OCI-LY1 (cell line): Measurements from ENCODE around the gene BACE1-AS.

Experiments used
- CTCF ChIP-seq: fragments of 200-600 bp; sonication (generic), shearing (Covaris generic); IDR thresholded peaks from 2 replicates; pipeline ENCODE4 v1.5.1; 2017; ENCODE audit warnings: mild to moderate bottlenecking, antibody characterized with exemption, low read length, moderate library complexity, mixed read lengths
- EZH2 ChIP-seq: fragments of 200-600 bp; sonication (generic), shearing (Covaris generic); IDR thresholded peaks from 2 replicates; pipeline ENCODE4 v1.8.0; 2017; ENCODE audit warnings: borderline replicate concordance, mixed run types, mild to moderate bottlenecking, antibody characterized with exemption, low read length, moderate library complexity, mixed read lengths

DNA sequence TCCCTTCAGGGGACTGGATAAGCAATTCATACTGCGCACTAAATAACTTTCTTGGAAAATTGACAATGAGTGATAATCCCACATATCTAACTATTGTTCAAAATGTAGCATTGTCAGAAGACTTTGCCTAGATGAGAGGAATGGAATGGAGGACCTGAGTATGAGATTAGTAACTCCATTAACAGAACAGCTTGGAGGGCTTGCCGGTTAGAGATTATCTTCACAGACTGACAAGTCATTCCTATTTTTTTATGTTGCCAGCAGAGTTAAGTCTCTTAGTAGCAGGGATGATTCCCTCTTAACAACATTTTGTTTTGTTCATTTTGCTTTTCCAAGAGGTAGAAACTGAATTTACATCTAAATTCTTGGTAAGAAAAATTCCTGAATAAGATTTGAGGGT, 7.1 kb upstream of the BACE1-AS start:
- no peak for TF ChIP-seq CTCF
- no peak for TF ChIP-seq EZH2
